ENCODE data around the gene BBS12. TPM values are rescaled to one million over a fixed set of nuclear protein-coding genes. Genes with fewer than 3 reads are reported as not detected.

The BBS12 gene
- total RNA-seq, 1 donor from 2014 or later = 2.2 TPM

DNA sequence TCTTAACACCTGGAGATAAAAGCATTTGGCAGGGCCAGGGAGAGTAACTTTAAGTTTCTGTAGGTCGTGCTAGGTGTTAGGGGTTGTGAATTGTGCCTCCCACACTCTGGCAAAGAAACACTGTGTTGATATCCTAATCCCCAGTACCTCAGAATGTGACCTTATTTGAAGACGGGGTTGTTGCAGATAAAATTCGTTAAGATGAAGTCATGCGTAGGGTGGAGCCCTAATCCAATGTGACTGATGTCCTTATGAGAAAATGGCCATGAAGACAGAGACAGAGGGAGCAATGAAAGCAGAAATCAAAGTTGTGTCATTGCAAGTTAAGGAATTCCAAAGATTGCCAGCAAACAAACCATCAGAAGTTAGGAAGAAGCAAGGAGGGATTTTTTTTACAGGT is 40.5 kb upstream of the BBS12 start:
- Histone ChIP-seq H3K9me3 (no peaks in the 10 kb centered on the region), H3K4me3 (no peak overlapping the region), H3K36me3 (no peaks in the 10 kb centered on the region), H3K27me3 (no peaks in the 10 kb centered on the region), H3K27ac (no peak overlapping the region), H3K4me1 (no peaks in the 10 kb centered on the region)
- intact Hi-C loops (cut with DNase I) = no loop called here
- no peak for DNase-seq (ENCODE audit: extremely low spot score in 2 of 2)
- TF ChIP-seq, protein P1, sequence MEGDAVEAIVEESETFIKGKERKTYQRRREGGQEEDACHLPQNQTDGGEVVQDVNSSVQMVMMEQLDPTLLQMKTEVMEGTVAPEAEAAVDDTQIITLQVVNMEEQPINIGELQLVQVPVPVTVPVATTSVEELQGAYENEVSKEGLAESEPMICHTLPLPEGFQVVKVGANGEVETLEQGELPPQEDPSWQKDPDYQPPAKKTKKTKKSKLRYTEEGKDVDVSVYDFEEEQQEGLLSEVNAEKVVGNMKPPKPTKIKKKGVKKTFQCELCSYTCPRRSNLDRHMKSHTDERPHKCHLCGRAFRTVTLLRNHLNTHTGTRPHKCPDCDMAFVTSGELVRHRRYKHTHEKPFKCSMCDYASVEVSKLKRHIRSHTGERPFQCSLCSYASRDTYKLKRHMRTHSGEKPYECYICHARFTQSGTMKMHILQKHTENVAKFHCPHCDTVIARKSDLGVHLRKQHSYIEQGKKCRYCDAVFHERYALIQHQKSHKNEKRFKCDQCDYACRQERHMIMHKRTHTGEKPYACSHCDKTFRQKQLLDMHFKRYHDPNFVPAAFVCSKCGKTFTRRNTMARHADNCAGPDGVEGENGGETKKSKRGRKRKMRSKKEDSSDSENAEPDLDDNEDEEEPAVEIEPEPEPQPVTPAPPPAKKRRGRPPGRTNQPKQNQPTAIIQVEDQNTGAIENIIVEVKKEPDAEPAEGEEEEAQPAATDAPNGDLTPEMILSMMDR (IDR thresholded peaks at IDR 0.05) = no peak

- no peak overlapping the region for H3K27ac ChIP-seq
- no peaks in the 10 kb centered on the region for H3K27me3 ChIP-seq
- H3K4me1 ChIP-seq = no peaks in the 10 kb centered on the region
- DNase-seq (ENCODE audit: extremely low spot score in 2 of 2) = no peak
- H3K36me3 ChIP-seq = no peaks in the 10 kb centered on the region
- no peak for TF ChIP-seq POLR2A (IDR thresholded peaks at IDR 0.05)
- TF ChIP-seq POLR2AphosphoS5 (IDR thresholded peaks at IDR 0.05; ENCODE audit: insufficient read depth in 1 of 2, low read depth in 1 of 2) = no peak
- no peak overlapping the region for H3K4me3 ChIP-seq
- H3K9me3 ChIP-seq = no peaks in the 10 kb centered on the region
- intact Hi-C loops (cut with DNase I) = no loop called here
Observed at GRCh38 chr4:122692641-122693520, 39.6 kb upstream of the BBS12 start.

DNA sequence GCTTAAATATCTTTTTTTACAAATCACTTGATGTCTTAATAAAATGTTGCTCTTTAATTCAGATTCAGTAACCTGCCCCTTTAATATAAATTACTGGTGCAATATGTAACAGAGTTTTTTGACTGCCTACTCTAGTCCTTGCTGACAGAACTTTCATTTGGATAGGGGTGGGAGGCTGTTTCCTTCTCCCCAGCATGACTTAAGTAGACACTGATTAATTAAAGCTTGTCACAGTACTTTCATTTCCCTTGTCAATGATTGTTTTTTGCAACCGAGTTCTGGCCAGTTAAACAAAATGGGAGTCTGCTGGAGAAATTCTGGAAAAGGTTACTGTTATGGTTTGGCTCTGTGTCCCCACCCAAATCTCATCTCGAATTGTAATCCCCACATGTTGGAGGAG is 37.3 kb upstream of the BBS12 start:
- no peak overlapping the region for H3K27ac ChIP-seq

GRCh38 chr4:122700178-122700725 is 32.3 kb upstream of the BBS12 start:
- H3K4me1 ChIP-seq = no peaks in the 10 kb centered on the region
- DNase-seq (ENCODE audit: extremely low spot score in 2 of 2) = no peak
- intact Hi-C loops (cut with DNase I) = no loop called here
- peak overlapping the region in 1 of 2 donors; percentile 21 for H3K4me3 ChIP-seq
- no peaks in the 10 kb centered on the region for H3K9me3 ChIP-seq
- no peaks in the 10 kb centered on the region for H3K36me3 ChIP-seq
- no peak overlapping the region for H3K27ac ChIP-seq
- no peaks in the 10 kb centered on the region for H3K27me3 ChIP-seq
- TF ChIP-seq, protein P1 (IDR thresholded peaks at IDR 0.05) = no peak
- TF ChIP-seq POLR2AphosphoS5 (IDR thresholded peaks at IDR 0.05; ENCODE audit: insufficient read depth in 1 of 2, low read depth in 1 of 2) = no peak
- TF ChIP-seq POLR2A (IDR thresholded peaks at IDR 0.05) = no peak

More for the DNA sequence above, 37.3 kb upstream of the BBS12 start:
- Histone ChIP-seq H3K27me3 (no peaks in the 10 kb centered on the region), H3K36me3 (no peaks in the 10 kb centered on the region), H3K4me1 (no peaks in the 10 kb centered on the region), H3K4me3 (no peak overlapping the region), H3K9me3 (no peaks in the 10 kb centered on the region)
- DNase-seq (ENCODE audit: extremely low spot score in 2 of 2) = no peak
- intact Hi-C loops (cut with DNase I) = no loop called here
- TF ChIP-seq, protein P1 (IDR thresholded peaks at IDR 0.05) = no peak
- TF ChIP-seq POLR2AphosphoS5 (IDR thresholded peaks at IDR 0.05; ENCODE audit: insufficient read depth in 1 of 2, low read depth in 1 of 2) (no peak), POLR2A (IDR thresholded peaks at IDR 0.05) (no peak)

DNA sequence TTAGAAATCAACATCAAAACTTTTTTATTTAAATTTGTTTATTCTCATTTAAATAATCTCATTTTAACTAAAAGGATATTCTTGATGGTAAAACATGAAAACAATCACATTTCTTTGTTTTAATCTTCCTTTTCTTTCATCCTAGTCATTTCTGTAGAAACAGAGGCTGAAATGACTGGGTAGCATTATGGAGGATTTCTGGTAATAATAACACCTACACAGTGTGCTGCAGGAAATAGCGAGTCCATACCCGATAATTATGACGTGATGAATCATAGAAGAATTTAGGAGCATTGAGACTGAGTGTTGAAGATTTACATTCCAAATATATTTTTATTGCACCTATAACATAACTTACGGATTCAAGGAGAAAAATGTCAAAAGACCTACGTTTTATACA is 31.4 kb upstream of the BBS12 start:
- Histone ChIP-seq H3K4me3 (no peak overlapping the region), H3K9me3 (no peaks in the 10 kb centered on the region), H3K36me3 (no peaks in the 10 kb centered on the region), H3K27me3 (no peaks in the 10 kb centered on the region), H3K27ac (no peak overlapping the region), H3K4me1 (no peaks in the 10 kb centered on the region)
- no peak for DNase-seq (ENCODE audit: extremely low spot score in 2 of 2)
- intact Hi-C loops (cut with DNase I) = no loop called here
- no peak for TF ChIP-seq POLR2AphosphoS5 (IDR thresholded peaks at IDR 0.05; ENCODE audit: insufficient read depth in 1 of 2, low read depth in 1 of 2)
- no peak for TF ChIP-seq POLR2A (IDR thresholded peaks at IDR 0.05)
- TF ChIP-seq, protein P1 (IDR thresholded peaks at IDR 0.05) = no peak

Data from vagina (tissue), 2 donors.